ENCODE data around the gene ODR4.

DNA sequence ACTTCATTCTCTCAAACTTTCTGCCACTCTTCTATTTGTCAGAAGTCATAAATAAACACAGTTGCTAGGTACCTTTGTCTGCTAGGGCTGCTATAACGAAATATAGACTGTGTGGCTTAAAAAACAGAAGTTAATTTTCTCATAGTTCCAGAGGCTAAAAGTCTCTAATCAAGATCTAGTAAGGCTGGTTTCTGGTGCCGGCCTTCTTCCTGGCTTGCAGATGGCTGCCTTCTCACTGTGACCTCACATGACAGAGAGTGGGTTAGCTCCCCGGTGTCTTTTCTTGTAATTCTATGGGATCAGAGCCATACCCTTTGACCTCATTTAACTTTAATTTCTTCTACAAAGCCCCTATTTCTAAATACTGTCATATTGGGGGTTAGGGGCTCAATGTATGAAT lies 79.3 kb downstream of the ODR4 start:
- TF ChIP-seq SUZ12 (IDR thresholded peaks at IDR 0.05) (no peak), ZNF384 (IDR thresholded peaks at IDR 0.05) (no peak), SP1 (IDR thresholded peaks at IDR 0.05) (no peak), ELF4 (IDR thresholded peaks at IDR 0.05) (no peak), TARDBP (IDR thresholded peaks at IDR 0.05) (no peak), BHLHE40 (IDR thresholded peaks at IDR 0.05; ENCODE audit: borderline replicate concordance) (no peak), LEF1 (IDR thresholded peaks at IDR 0.05; ENCODE audit: borderline replicate concordance) (no peak), FOXM1 (IDR thresholded peaks at IDR 0.05; ENCODE audit: borderline replicate concordance) (no peak), NFRKB (IDR thresholded peaks at IDR 0.05) (no peak), FOXA1 (IDR thresholded peaks at IDR 0.05) (no peak)
- TF ChIP-seq, protein P1, sequence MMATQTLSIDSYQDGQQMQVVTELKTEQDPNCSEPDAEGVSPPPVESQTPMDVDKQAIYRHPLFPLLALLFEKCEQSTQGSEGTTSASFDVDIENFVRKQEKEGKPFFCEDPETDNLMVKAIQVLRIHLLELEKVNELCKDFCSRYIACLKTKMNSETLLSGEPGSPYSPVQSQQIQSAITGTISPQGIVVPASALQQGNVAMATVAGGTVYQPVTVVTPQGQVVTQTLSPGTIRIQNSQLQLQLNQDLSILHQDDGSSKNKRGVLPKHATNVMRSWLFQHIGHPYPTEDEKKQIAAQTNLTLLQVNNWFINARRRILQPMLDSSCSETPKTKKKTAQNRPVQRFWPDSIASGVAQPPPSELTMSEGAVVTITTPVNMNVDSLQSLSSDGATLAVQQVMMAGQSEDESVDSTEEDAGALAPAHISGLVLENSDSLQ (IDR thresholded peaks at IDR 0.05): no peak

Measured in HEK293T (cell line).